Fibroblast of pulmonary artery (primary cell): ENCODE measurements around the gene CEPT1.

Source experiments
- DNase-seq: peaks from one replicate; pipeline ENCODE4 v3.0.0-alpha.2; 2010; ENCODE audit warnings: low read depth
- H3K4me3 ChIP-seq: replicated peaks from 2 replicates; pipeline ENCODE4 v1.5.1; 2011; ENCODE audit warnings: low read depth, mild to moderate bottlenecking, control low read depth, low read length, moderate library complexity
- TF ChIP-seq, protein P1 (sequence below): IDR thresholded peaks from 2 replicates; pipeline ENCODE4 v1.5.1; 2011; ENCODE audit warnings: mild to moderate bottlenecking, control low read depth, low read length, inconsistent platforms; ENCODE audit errors: missing control alignments

Gene CEPT1

DNA sequence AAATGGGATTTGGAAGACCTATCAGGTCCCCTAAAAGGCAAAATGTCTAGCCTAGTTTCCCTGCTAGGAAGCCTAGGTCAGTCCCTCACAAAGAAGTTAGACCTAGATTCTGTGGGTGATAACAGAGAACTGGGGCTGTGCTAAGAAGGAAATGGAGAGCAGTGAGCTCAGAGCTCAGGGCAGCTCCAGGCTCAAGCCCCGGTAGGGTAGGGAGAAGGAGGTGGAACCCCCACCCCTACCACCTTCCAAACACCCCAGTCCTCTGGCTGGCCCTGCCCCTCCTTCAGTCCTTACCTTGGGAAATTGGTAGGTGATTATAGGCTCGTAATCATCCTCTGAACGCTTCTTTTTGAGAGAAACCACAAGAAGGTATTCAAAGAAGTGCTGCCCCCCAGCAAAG lies 59.3 kb downstream of the CEPT1 start:
- DNase-seq = no peak
- TF ChIP-seq, protein P1, sequence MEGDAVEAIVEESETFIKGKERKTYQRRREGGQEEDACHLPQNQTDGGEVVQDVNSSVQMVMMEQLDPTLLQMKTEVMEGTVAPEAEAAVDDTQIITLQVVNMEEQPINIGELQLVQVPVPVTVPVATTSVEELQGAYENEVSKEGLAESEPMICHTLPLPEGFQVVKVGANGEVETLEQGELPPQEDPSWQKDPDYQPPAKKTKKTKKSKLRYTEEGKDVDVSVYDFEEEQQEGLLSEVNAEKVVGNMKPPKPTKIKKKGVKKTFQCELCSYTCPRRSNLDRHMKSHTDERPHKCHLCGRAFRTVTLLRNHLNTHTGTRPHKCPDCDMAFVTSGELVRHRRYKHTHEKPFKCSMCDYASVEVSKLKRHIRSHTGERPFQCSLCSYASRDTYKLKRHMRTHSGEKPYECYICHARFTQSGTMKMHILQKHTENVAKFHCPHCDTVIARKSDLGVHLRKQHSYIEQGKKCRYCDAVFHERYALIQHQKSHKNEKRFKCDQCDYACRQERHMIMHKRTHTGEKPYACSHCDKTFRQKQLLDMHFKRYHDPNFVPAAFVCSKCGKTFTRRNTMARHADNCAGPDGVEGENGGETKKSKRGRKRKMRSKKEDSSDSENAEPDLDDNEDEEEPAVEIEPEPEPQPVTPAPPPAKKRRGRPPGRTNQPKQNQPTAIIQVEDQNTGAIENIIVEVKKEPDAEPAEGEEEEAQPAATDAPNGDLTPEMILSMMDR = no peak
- no peak overlapping the region for H3K4me3 ChIP-seq

DNA sequence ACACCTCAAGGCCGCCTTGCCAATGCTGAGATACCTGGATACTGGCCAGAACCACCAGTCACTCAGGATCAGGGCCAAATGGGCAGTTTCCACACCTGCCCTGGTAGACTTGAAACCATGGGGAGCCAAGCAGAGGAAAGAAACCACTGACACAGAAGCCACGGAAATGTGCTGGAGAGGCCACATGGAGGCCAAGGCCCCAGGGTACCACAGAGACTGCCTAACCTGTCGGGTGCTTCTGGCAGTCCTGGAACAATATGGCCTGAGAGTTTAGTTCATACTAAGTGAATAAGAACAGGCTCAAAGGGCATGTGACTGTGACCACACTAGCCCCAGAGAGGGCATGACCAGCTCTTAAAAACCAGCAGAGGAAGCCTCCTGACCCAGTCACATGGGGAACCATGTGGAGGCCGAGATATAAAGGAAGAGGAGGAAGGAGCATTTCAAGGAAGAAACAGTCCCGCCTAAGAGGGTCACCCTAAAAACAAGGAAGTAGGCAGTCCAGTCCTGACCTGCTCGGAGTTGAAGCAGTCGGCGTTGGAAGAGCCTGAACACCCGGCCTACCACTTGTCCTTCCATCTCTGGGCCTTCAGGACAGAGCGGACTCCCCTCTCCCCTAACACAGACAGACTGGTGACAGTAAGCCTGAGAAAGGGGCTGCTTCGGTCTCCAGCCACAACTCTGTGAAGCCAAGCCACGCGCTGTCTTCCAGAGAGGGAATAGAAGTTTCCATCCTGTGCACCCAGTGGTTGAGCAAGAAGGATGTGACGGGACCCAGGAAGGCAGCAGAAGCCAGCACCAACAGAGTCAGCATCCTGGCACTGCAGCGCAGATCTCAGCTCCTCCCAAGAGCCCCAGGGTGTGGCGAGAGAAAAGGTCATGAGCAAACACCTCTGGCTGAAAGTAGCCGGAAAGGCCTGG lies 60.1 kb downstream of the CEPT1 start, which contains the start of gene DENND2D:
Gene DENND2D, minus strand, starts transcription at position 766 of the 921 bp plus-strand sequence. Its CDS starts 187 bp downstream, at position 579.
- DNase-seq = no peak
- TF ChIP-seq, protein P1 = no peak
- no peak within 1 kb of the TSS for H3K4me3 ChIP-seq

DNA sequence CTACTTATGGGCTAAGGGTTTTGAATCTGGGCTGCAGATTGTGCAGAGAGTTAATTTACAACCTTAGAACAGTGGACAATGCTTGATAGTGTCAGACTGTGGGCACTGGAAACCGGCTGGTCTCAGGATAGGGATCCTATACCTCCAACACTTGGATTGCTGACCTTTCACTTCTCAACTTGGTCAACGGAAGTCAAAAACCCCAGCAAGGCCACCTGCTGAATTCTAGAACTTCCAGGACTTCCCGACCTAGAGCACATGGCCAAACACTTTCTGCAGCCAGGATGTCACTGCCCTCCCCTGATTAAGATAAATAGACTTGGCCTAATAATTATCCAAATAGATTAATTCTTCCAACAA lies 60.8 kb downstream of the CEPT1 start:
- no peak overlapping the region for H3K4me3 ChIP-seq
- DNase-seq = no peak
- TF ChIP-seq, protein P1 = no peak

DNA sequence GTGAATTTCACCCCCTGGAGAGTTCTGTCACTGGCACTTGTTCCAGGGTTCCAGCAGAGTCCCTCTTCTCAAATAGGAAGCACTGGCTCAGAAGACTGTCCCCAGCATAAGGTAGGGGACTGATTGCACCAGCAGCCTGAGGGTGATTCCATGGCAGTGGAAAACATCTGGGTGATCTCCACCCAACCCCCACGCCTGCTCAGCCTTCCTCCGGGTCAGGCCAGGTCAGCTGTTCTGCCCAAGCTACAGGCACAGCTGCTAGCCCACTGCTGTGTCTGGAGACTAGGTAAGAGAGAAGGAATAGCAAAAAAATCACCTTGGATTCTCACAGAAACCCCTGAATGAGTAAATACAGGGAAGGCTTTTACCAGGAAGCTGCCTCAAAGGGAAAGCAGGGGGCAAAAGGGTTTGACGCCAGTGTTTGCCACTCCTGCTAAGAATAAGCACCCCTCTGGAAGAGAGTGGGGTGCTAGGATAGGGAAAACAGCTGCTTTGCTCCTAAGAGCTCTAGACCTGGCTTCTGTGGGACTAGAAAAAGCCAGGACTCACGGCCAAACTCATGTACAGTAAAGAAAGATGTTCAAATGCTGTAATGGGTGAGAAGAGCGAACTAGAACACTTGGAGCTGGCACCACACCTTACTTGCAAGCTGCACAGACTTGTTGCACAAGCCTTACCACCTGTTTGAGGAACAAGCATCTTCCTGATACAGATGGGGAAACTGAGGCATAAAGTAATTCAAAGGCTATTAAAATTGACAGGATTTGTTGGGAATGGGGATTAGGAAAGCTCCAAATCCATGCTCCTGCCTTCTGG lies 61.5 kb downstream of the CEPT1 start:
- no peak for DNase-seq
- TF ChIP-seq, protein P1 = no peak
- H3K4me3 ChIP-seq = no peak overlapping the region

DNA sequence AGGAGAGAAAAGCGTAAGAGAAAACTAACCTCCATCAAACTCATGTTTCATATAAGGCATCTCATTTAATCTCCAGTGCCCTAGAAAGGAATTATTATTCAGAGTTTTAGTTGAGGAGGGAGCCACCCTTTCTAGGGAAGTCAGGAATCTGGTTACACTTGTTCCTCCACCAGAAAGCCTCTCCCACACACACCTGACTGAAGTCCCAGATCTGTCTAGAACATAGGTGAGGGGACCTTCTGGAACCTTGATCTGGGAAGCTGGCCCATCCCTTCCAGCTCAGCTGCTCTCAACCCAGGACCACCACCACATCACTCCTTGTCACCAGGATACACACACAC lies 62.3 kb downstream of the CEPT1 start:
- DNase-seq = no peak
- TF ChIP-seq, protein P1 = no peak
- H3K4me3 ChIP-seq = no peak overlapping the region

DNA sequence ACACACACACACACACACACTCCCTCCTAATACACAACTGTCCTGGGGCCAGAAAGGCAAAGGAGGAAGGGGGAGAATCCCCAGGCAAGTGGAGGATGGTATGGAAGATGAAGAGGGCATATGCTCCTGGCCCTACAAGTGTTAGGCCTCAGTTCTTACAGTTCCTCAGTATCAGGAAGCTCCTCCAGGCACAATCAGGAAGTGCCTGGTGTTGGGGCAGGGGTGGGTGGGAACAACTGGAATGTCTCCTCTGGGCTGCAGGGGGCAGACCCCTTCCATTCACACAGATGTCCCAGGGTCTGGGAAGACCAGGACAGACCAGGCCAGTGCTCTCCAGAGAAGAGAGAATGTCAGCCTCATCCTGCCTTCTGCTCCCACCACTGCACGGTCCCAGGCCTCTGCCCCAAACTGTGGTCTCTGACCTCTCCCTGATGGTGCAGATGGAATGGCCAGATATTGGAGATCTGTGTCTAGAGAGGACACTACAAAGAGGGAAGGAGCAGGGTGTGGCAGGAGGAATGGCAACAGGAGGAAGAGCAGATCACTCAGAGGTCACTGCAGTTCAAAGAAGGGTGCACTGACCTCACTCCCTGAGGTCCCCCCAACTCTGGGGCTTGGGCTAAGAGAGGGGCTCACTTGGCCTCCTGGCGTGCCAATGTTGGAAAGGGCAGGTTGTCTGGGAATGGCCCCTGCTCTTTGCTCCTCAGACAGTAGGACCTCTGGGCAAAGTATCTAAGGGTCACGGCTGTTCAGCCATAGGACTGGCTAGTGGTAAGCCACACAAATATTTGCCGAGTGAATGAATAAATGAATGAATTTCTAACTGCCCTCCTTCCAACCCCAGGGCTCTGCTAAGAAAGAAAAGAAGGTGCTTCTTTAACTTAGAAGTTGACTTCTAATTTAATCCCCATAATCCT lies 62.9 kb downstream of the CEPT1 start:
- no peak overlapping the region for H3K4me3 ChIP-seq
- DNase-seq = no peak
- TF ChIP-seq, protein P1 = no peak
